Fibroblast of lung (primary cell): ENCODE results near the gene MAP2K6. TPM values are rescaled to one million over a fixed set of nuclear protein-coding genes. Genes with fewer than 3 reads are reported as not detected.

Experiments used
- DNase-seq, 2 donors: peaks; one replicate each; pipeline versions ENCODE4 v3.0.0 to v3.0.0-alpha.2; 2010; ENCODE audit warnings: low read depth in 2 of 2
- H2AFZ ChIP-seq: 2 replicates; pipeline ENCODE4 v1.5.1; 2012; ENCODE audit warnings: low read length, control low read depth, inconsistent platforms
- H3K27ac ChIP-seq: 2 replicates; pipeline ENCODE4 v1.5.1; 2011; ENCODE audit warnings: low read length, control low read depth; ENCODE audit not compliant: insufficient read depth
- H3K27me3 ChIP-seq: 2 replicates; pipeline ENCODE4 v1.5.1; 2011; ENCODE audit warnings: mild to moderate bottlenecking, low read length; ENCODE audit not compliant: control insufficient read depth, insufficient read depth
- H3K36me3 ChIP-seq: 2 replicates; pipeline ENCODE4 v1.5.1; 2011; ENCODE audit warnings: low read length; ENCODE audit not compliant: control insufficient read depth, insufficient read depth
- H3K4me1 ChIP-seq: 2 replicates; pipeline ENCODE4 v1.5.1; 2011; ENCODE audit warnings: low read length; ENCODE audit not compliant: control insufficient read depth, insufficient read depth; ENCODE audit errors: extremely low read depth
- H3K4me2 ChIP-seq: 2 replicates; pipeline ENCODE4 v1.5.1; 2011; ENCODE audit warnings: low read length, control low read depth; ENCODE audit not compliant: insufficient read depth; ENCODE audit errors: extremely low read depth
- H3K4me3 ChIP-seq, 4 experiments: fragments of 200-600 bp in 1 of 4; sonication (generic) in 1 of 4; replicated peaks in 1 of 4; 2 replicates each; pipeline ENCODE4 v1.5.1; 2011 to 2016; ENCODE audit warnings: low read length in 4 of 4, low read depth in 3 of 4, mild to moderate bottlenecking in 3 of 4, control low read depth in 2 of 4, inconsistent platforms in 1 of 4, mixed read lengths in 1 of 4; ENCODE audit not compliant: insufficient read depth in 1 of 4; ENCODE audit errors: control extremely low read depth in 1 of 4
- H3K79me2 ChIP-seq: 2 replicates; pipeline ENCODE4 v1.5.1; 2012; ENCODE audit warnings: mild to moderate bottlenecking, low read length, inconsistent platforms; ENCODE audit not compliant: control insufficient read depth, insufficient read depth
- H3K9ac ChIP-seq: 2 replicates; pipeline ENCODE4 v1.5.1; 2011; ENCODE audit warnings: mild to moderate bottlenecking, low read length, control low read depth; ENCODE audit not compliant: insufficient read depth
- H3K9me3 ChIP-seq: 2 replicates; pipeline ENCODE4 v1.5.1; 2012; ENCODE audit warnings: low read depth, low read length; ENCODE audit not compliant: control insufficient read depth, insufficient read depth
- H4K20me1 ChIP-seq: 2 replicates; pipeline ENCODE4 v1.5.1; 2011; ENCODE audit warnings: low read length; ENCODE audit not compliant: control insufficient read depth, insufficient read depth; ENCODE audit errors: extremely low read depth
- CTCF ChIP-seq, 2 donors: IDR thresholded peaks in 1 of 2; conservative IDR thresholded peaks in 1 of 2; 1 replicate in 1 of 2; 2 replicates in 1 of 2; pipeline ENCODE4 v1.5.1; 2011 to 2012; ENCODE audit warnings: low read length in 2 of 2, control low read depth in 1 of 2, inconsistent platforms in 1 of 2, low read depth in 1 of 2, mild to moderate bottlenecking in 1 of 2
- EZH2 ChIP-seq: IDR thresholded peaks from 2 replicates; pipeline ENCODE4 v1.5.1; 2012; ENCODE audit warnings: low read length, control low read depth, mild to moderate bottlenecking; ENCODE audit errors: missing control alignments
- polyA plus RNA-seq, 2 donors: library from polyadenylated mRNA; depleted of rRNA in 1 of 2; stranded (reverse) in 1 of 2; unstranded in 1 of 2; fragments of >200 nt; gene quantifications; 2 replicates each; pipeline ENCODE4 v1.2.1, GENCODE V29; 2011 to 2012; ENCODE audit warnings: missing spikeins in 1 of 2
- total RNA-seq: library from RNA; depleted of rRNA; stranded (reverse); fragments of >200 nt; gene quantifications from 2 replicates; pipeline ENCODE4 v1.2.1, GENCODE V29; 2014

MAP2K6 gene
- total and polyA plus RNA-seq, 2 donors (not counting 1 experiment from before 2014, with no cell fraction given), result 2.7 to 39.5 TPM

GRCh38 chr17:69523244-69523861 is 108.9 kb downstream of the MAP2K6 start:
- TF ChIP-seq EZH2 (no peak), CTCF (conservative IDR thresholded peaks at IDR 0.05 in 1 of 2, IDR thresholded peaks at IDR 0.05 in 1 of 2; ENCODE audit: low read depth in 1 of 2, low read length in 2 of 2) (peak; percentile 82 to 88)
- Histone ChIP-seq H2AFZ (peak overlapping the region; percentile 37), H3K79me2 (no peaks in the 10 kb centered on the region), H3K4me3 (peak overlapping the region in 1 of 4 experiments; percentile 19), H3K9me3 (no peaks in the 10 kb centered on the region), H4K20me1 (no peaks in the 10 kb centered on the region), H3K36me3 (no peaks in the 10 kb centered on the region), H3K4me1 (no peaks in the 10 kb centered on the region), H3K27me3 (no peaks in the 10 kb centered on the region), H3K27ac (no peak overlapping the region), H3K9ac (no peak overlapping the region), H3K4me2 (peak overlapping the region; percentile 55)
- peak; percentile 40 to 80 for DNase-seq

- no peak overlapping the region for H2AFZ ChIP-seq
- H3K9me3 ChIP-seq, result no peaks in the 10 kb centered on the region
- TF ChIP-seq EZH2 (no peak), CTCF (conservative IDR thresholded peaks at IDR 0.05 in 1 of 2, IDR thresholded peaks at IDR 0.05 in 1 of 2; ENCODE audit: low read depth in 1 of 2, low read length in 2 of 2) (no peak)
- no peak for DNase-seq
- H3K27ac ChIP-seq, result no peak overlapping the region
- no peak overlapping the region for H3K4me2 ChIP-seq
- no peaks in the 10 kb centered on the region for H3K4me1 ChIP-seq
- no peak overlapping the region for H3K4me3 ChIP-seq
- no peaks in the 10 kb centered on the region for H3K27me3 ChIP-seq
- no peaks in the 10 kb centered on the region for H3K36me3 ChIP-seq
- no peak overlapping the region for H3K9ac ChIP-seq
- H4K20me1 ChIP-seq, result no peaks in the 10 kb centered on the region
- H3K79me2 ChIP-seq, result no peaks in the 10 kb centered on the region
Observed at GRCh38 chr17:69524854-69525253, 110.4 kb downstream of the MAP2K6 start.

GRCh38 chr17:69525920-69526841 is 111.7 kb downstream of the MAP2K6 start:
- no peak overlapping the region for H3K9ac ChIP-seq
- DNase-seq, result peak; percentile 48 to 79
- no peaks in the 10 kb centered on the region for H3K27me3 ChIP-seq
- no peak overlapping the region for H2AFZ ChIP-seq
- H3K4me2 ChIP-seq, result no peak overlapping the region
- no peak overlapping the region for H3K27ac ChIP-seq
- H3K36me3 ChIP-seq, result no peaks in the 10 kb centered on the region
- no peaks in the 10 kb centered on the region for H3K79me2 ChIP-seq
- H3K4me1 ChIP-seq, result no peaks in the 10 kb centered on the region
- TF ChIP-seq CTCF (conservative IDR thresholded peaks at IDR 0.05 in 1 of 2, IDR thresholded peaks at IDR 0.05 in 1 of 2; ENCODE audit: low read depth in 1 of 2, low read length in 2 of 2) (peak; percentile 93 to 97), EZH2 (no peak)
- H4K20me1 ChIP-seq, result no peaks in the 10 kb centered on the region
- no peaks in the 10 kb centered on the region for H3K9me3 ChIP-seq
- H3K4me3 ChIP-seq, result no peak overlapping the region
